GM12801 (cell line): ENCODE measurements around the gene NEAT1.

Experiments used
- TF ChIP-seq, protein P1 (sequence below): IDR thresholded peaks from one replicate; pipeline ENCODE4 v1.5.1; 2011; ENCODE audit warnings: control low read depth; ENCODE audit not compliant: insufficient read length; ENCODE audit errors: extremely low read depth

The NEAT1 gene

DNA sequence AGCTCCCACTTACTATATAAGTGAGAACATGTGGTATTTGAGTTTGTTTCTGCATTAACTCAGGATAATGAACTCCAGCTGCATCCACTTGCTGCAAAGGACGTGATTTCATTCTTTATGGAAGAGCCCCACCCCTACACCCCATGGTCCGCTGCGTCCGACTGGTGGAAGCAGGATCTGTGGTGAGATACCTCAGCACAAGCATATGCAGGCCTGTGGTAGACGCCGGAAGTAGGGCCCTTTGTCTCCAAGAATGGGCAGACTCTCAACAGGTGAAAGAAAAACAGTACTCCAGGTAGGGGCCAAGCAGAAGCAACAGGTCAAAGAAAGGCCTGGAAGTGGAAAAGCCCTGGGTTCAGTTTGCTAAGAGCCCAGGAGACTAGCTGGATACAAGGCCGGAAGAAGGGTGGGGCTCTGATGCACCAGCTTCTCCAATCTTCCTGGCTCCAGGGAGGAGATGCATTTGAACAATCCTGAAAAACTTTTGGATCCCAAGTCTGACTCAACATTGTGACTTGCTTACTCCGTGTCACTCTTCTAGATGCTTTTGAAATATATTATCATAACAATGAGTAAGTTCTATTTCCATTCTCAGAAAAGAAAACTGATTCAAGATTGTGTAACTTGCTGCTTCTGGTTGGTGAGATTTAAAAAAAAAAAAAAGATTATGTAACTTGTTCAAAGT is 30.4 kb downstream of the NEAT1 start:
- TF ChIP-seq, protein P1, sequence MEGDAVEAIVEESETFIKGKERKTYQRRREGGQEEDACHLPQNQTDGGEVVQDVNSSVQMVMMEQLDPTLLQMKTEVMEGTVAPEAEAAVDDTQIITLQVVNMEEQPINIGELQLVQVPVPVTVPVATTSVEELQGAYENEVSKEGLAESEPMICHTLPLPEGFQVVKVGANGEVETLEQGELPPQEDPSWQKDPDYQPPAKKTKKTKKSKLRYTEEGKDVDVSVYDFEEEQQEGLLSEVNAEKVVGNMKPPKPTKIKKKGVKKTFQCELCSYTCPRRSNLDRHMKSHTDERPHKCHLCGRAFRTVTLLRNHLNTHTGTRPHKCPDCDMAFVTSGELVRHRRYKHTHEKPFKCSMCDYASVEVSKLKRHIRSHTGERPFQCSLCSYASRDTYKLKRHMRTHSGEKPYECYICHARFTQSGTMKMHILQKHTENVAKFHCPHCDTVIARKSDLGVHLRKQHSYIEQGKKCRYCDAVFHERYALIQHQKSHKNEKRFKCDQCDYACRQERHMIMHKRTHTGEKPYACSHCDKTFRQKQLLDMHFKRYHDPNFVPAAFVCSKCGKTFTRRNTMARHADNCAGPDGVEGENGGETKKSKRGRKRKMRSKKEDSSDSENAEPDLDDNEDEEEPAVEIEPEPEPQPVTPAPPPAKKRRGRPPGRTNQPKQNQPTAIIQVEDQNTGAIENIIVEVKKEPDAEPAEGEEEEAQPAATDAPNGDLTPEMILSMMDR = no peak

DNA sequence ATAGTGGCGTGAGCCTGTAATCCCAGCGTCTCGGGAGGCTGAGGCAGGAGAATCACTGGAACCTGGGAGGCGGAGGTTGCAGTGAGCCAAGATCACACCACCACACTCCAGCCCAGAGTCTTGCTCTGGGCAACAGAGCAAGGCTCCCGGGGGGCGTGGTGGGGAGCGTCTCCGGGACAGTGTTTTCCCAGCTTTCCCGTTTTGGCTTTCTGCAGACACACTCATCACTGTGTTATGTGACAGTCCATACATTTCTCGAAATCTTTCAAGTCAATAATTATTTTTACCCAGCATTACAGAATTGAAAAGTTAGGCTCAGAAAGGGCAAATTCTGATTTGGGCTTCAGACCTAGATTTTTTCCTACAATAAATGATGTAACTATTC is 31.7 kb downstream of the NEAT1 start:
- TF ChIP-seq, protein P1 = no peak

DNA sequence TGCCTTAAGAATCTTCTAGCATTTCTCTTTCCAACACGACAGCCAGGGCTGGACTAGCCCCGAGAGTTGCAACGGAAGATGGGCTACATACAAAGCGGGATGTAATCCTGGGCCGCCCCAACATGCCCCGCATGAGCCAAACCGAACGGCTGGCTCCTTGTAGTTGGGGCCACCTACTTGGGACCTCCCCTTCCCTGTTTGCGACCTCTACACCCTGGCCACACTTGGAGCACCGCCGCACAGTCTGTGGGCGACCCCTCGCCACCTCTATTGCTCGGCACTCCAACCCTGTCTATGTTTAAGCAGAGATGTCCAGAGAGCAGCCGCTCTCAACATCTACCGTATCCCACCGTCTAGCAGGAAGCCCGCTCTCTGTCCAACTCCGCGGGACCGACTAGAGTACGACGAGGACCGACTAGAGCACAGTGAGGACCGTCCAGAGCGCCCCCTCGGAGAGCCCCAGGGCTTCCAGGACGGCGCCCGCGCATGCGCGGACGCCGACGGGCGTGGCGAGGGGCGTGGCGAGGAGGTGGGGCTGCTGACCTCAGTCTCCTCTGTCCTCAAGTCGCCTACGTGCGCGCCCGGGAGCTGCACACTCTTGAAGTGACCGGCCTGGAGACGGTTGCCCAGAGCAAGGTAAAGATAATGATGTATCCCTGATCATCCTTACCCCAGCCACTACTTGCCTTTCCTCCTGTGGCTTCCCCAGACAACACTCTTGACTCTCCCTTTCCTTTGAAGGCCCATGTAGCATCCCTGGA is 32.3 kb downstream of the NEAT1 start:
- TF ChIP-seq, protein P1 = no peak

DNA sequence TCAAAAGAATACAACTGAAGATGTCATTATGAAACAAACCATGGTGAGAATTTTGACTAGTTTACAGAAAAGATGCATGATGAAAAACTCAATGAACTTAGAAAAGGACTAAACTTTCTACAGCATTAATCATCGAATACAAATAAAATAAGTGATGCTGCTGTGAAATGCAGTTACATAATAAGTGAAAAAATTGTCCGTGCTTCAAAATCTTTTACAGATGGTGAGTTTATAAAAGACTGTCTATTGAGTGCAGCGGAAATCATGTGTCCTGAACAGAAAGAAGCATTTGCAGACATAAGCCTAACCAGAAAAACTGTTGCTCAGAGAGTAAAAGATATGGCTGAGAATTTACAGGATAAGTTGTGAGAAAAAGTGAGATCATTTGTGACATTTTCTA is 33.8 kb downstream of the NEAT1 start:
- TF ChIP-seq, protein P1 = no peak

DNA sequence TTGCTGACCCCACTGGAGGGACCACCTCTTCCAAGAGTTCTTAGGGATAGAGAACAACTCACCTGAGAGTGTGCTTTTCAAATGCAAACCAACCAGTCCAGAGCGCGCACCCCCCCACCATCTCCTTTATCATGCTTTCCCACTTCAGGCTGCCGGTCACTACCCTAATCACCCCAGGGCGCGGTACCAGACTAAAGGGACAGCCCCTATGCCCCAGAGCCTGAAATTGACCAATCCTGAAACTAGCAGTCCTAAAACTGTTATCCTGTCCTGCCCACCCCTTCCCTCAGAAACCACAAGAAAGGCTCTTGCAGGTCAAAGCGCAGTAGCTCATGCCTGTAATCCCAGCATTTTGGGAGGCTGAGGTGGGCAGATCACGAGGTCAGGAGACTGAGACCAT is 37.0 kb downstream of the NEAT1 start:
- TF ChIP-seq, protein P1 = no peak

GRCh38 chr11:65468874-65469333 is 46.3 kb downstream of the NEAT1 start:
- TF ChIP-seq, protein P1 = no peak

DNA sequence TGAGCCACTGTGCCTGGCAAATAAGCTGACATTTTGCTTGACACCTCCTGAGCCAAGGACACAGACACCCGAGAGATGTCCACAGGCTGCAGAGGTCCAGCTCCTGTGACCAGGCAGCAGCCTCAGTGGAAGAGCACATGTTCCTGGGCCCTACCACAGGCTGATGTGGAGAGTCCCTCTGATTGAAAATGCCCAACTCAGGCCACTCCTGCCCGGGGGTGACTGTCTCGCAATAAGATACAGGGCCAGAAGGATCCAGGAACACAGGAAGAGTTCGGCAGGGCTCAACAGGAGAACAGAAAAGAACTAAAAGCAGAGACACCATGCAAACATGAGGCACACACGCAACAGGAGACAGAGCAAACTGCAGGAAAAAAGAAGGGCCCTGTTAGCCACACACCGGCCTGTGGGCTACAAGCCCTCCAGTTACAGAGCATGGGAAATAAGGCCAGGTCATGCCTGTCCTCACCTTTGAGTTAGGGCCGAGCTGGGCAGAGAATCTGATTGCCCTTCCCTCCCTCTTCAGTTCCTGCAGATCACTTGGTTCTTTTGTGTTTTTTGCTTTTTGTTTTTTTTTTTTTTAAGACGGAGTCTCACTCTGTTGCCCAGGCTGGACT is 47.9 kb downstream of the NEAT1 start:
- TF ChIP-seq, protein P1 = no peak
